ENCODE data around the gene BCAS3.

- TF ChIP-seq RAD21 (conservative IDR thresholded peaks at IDR 0.05) (no peak), CTCF (IDR thresholded peaks at IDR 0.05; ENCODE audit: poor library complexity, severe bottlenecking) (no peak), SMC3 (conservative IDR thresholded peaks at IDR 0.05; ENCODE audit: poor library complexity) (no peak), POLR2AphosphoS5 (IDR thresholded peaks at IDR 0.05) (no peak), MXI1 (conservative IDR thresholded peaks at IDR 0.05; ENCODE audit: poor library complexity, severe bottlenecking) (no peak), EZH2 (IDR thresholded peaks at IDR 0.05; ENCODE audit: borderline replicate concordance, insufficient read depth, low read length, poor library complexity, severe bottlenecking) (no peak), REST (IDR thresholded peaks at IDR 0.05; ENCODE audit: borderline replicate concordance) (no peak), EP300 (conservative IDR thresholded peaks at IDR 0.05; ENCODE audit: poor library complexity, severe bottlenecking) (no peak), TAF1 (IDR thresholded peaks at IDR 0.05; ENCODE audit: low read depth) (no peak)
Observed at GRCh38 chr17:61362852-61363600, 685.4 kb downstream of the BCAS3 start.
